NOMO-1 (cell line): ENCODE data around the gene GALNT17.
"Not testable (repeated sequence)": the region's sequence is repeated elsewhere in the genome, so short reads cannot be mapped to it uniquely, and the experiment has no call there.

Source experiments
- DNase-seq, 2 experiments: peaks; one replicate each; lab custom pipeline; 2025; ENCODE audit not compliant: unreplicated experiment in 2 of 2; lab: John Stamatoyannopoulos, UW

Gene GALNT17

GRCh38 chr7:71541707-71542353 lies 409.9 kb downstream of the GALNT17 start:
- DNase-seq, result no peak

GRCh38 chr7:71543396-71543795 lies 411.5 kb downstream of the GALNT17 start:
- DNase-seq, result no peak

- DNase-seq, result no peak
Observed at GRCh38 chr7:71544816-71545215, 412.9 kb downstream of the GALNT17 start.

- DNase-seq, result no peak
Observed at GRCh38 chr7:71547426-71547825, 415.5 kb downstream of the GALNT17 start.

- no peak for DNase-seq
Observed at GRCh38 chr7:71548746-71549145, 416.8 kb downstream of the GALNT17 start.

- no peak for DNase-seq
Observed at GRCh38 chr7:71553306-71553705, 421.4 kb downstream of the GALNT17 start.

- no peak for DNase-seq
Observed at GRCh38 chr7:71555758-71556157, 423.8 kb downstream of the GALNT17 start.

- DNase-seq, result no peak
Observed at GRCh38 chr7:71558806-71559613, 427.1 kb downstream of the GALNT17 start.

GRCh38 chr7:71560354-71560995 lies 428.5 kb downstream of the GALNT17 start:
- no peak for DNase-seq

GRCh38 chr7:71563276-71563675 lies 431.3 kb downstream of the GALNT17 start:
- DNase-seq, result no peak

GRCh38 chr7:71566376-71566775 lies 434.4 kb downstream of the GALNT17 start:
- DNase-seq, result no peak

- DNase-seq, result no peak
Observed at GRCh38 chr7:71566991-71567390, 435.0 kb downstream of the GALNT17 start.

- DNase-seq, result no peak
Observed at GRCh38 chr7:71574153-71574860, 442.4 kb downstream of the GALNT17 start.

GRCh38 chr7:71580027-71580426 lies 448.1 kb downstream of the GALNT17 start:
- no peak for DNase-seq

- no peak for DNase-seq
Observed at GRCh38 chr7:71584256-71584655, 452.3 kb downstream of the GALNT17 start.

- no peak for DNase-seq
Observed at GRCh38 chr7:71591876-71592275, 459.9 kb downstream of the GALNT17 start.

GRCh38 chr7:71592388-71592787 lies 460.4 kb downstream of the GALNT17 start:
- DNase-seq, result not testable (repeated sequence)

- DNase-seq, result no peak
Observed at GRCh38 chr7:71594736-71595135, 462.8 kb downstream of the GALNT17 start.

- DNase-seq, result no peak
Observed at GRCh38 chr7:71595176-71595575, 463.2 kb downstream of the GALNT17 start.

- DNase-seq, result no peak
Observed at GRCh38 chr7:71598553-71598952, 466.6 kb downstream of the GALNT17 start.

GRCh38 chr7:71601851-71602250 lies 469.9 kb downstream of the GALNT17 start:
- no peak for DNase-seq
